Body of pancreas (tissue), 4 donors: ENCODE data around the gene GLRA3.

ENCODE experiments used
- POLR2A ChIP-seq, 3 donors: fragments of 450-650 bp; IDR thresholded peaks; one replicate each; pipeline ENCODE4 v1.6.1; 2016; ENCODE audit warnings: antibody characterized with exemption in 3 of 3, mild to moderate bottlenecking in 2 of 3
- TF ChIP-seq, protein P1 (sequence below), 7 experiments: fragments of 450-650 bp in 4 of 7; fragments of 200-600 bp in 3 of 7; sonication (generic) in 3 of 7; IDR thresholded peaks; one replicate each; pipeline ENCODE4 v1.5.1; 2016 to 2019; ENCODE audit warnings: antibody characterized with exemption in 7 of 7

DNA sequence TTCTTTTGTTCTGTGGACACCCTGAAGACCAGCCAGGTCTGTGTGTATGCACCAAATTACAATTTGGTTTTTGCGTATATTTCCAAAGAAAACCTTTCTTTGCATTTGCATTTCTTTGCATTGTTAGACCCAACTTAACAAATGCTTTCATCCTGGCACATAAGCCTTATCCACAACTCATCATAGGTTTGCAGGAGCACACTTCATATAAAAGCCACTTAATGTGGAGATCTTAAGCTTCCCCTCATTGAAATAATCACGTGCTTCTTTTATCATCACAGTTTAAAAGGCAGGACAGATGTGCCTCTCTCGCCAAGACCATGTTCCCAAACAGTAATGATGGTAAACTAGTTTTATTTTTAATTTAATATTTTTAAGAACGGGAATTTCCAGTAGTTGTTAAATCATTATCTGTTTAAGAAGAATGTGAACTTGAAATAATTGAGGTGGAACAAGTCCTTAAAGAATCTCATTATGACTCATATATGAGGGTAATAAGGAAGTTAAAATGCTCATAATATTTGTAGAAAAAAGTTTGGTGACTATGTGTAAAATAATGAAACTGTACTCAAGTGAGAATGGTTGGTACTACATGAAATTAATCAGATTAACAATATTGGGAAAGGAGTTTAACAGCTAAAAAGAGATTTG, 65.5 kb downstream of the GLRA3 start:
- TF ChIP-seq, protein P1, sequence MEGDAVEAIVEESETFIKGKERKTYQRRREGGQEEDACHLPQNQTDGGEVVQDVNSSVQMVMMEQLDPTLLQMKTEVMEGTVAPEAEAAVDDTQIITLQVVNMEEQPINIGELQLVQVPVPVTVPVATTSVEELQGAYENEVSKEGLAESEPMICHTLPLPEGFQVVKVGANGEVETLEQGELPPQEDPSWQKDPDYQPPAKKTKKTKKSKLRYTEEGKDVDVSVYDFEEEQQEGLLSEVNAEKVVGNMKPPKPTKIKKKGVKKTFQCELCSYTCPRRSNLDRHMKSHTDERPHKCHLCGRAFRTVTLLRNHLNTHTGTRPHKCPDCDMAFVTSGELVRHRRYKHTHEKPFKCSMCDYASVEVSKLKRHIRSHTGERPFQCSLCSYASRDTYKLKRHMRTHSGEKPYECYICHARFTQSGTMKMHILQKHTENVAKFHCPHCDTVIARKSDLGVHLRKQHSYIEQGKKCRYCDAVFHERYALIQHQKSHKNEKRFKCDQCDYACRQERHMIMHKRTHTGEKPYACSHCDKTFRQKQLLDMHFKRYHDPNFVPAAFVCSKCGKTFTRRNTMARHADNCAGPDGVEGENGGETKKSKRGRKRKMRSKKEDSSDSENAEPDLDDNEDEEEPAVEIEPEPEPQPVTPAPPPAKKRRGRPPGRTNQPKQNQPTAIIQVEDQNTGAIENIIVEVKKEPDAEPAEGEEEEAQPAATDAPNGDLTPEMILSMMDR (IDR thresholded peaks at IDR 0.05) = no peak
- no peak for TF ChIP-seq POLR2A (IDR thresholded peaks at IDR 0.05)
